Measurements from ENCODE around the gene LYRM9.

LYRM9 gene

DNA sequence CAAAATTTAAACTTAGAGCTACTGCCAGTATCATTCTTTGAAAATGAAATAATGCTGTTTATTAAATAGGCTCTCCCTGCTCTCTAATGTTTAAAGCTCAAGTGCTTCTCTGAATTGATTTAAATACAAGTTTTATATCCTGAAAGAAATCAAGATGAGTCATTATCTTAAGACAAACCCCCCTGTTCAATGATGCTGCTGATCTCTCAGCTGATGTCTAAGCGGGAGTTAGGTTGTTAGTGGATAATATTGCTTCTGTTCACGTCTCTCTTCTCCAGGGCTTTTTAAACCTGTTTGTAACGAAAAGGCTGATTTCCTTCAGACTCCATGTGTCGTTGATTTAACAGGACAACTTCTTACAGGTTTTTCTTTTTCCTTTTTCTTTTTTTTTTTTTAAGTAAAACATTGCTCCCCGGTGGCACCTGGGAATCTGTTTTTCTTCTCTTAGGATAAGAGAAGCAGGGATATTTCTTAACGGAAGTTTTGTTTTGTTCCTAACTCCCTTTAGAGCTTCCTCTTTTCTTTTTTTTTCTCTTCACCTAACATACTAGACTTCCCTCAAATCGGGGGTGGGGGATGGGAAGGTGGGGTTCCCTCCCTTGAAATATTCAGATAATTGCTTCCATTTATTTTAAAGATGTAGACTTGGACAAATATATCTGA, 807 bp upstream of the LYRM9 start:
- no peaks in the 10 kb centered on the region for H3K9me3 ChIP-seq (ENCODE audit: insufficient read depth, low read length)
- no peaks in the 10 kb centered on the region for H4K20me1 ChIP-seq (ENCODE audit: low read depth, low read length)
- H3F3A ChIP-seq (ENCODE audit: insufficient read depth): no peaks in the 10 kb centered on the region
- no peak overlapping the region for H3K4me3 ChIP-seq (ENCODE audit: insufficient read depth, low read length, poor library complexity, severe bottlenecking)
- peak overlapping the region; percentile 53 for H3K4me2 ChIP-seq (ENCODE audit: low read depth, low read length, poor library complexity, severe bottlenecking)
- no peaks in the 10 kb centered on the region for H3K79me2 ChIP-seq (ENCODE audit: insufficient read depth, low read length)
- no peak overlapping the region for H3K9ac ChIP-seq (ENCODE audit: low read length)
- TF ChIP-seq CTCF (IDR thresholded peaks at IDR 0.05; ENCODE audit: insufficient read depth, low read length, poor library complexity, severe bottlenecking) (no peak), EZH2phosphoT487 (conservative IDR thresholded peaks at IDR 0.05; ENCODE audit: low read length) (no peak)
- no peaks in the 10 kb centered on the region for H3K9me2 ChIP-seq (replicated peaks; ENCODE audit: insufficient read depth, low read length)
- H2AFZ ChIP-seq (ENCODE audit: low read depth, low read length, severe bottlenecking): peak overlapping the region; percentile 78
- H3K27me3 ChIP-seq (ENCODE audit: low read length): no peaks in the 10 kb centered on the region
- no peak overlapping the region for H3K27ac ChIP-seq (ENCODE audit: low read depth, low read length)
- H3K36me3 ChIP-seq (ENCODE audit: low read length): no peaks in the 10 kb centered on the region

- no peaks in the 10 kb centered on the region for H3K9me2 ChIP-seq (replicated peaks; ENCODE audit: insufficient read depth, low read length)
- H3K9me3 ChIP-seq (ENCODE audit: insufficient read depth, low read length): no peaks in the 10 kb centered on the region
- peak overlapping the region; percentile 50 for H3K9ac ChIP-seq (ENCODE audit: low read length)
- no peaks in the 10 kb centered on the region for H3F3A ChIP-seq (ENCODE audit: insufficient read depth)
- H3K27ac ChIP-seq (ENCODE audit: low read depth, low read length): no peak overlapping the region
- peak overlapping the region; percentile 63 for H3K4me2 ChIP-seq (ENCODE audit: low read depth, low read length, poor library complexity, severe bottlenecking)
- H3K4me3 ChIP-seq (ENCODE audit: insufficient read depth, low read length, poor library complexity, severe bottlenecking): peak overlapping the region; percentile 55
- peak overlapping the region; percentile 88 for H2AFZ ChIP-seq (ENCODE audit: low read depth, low read length, severe bottlenecking)
- no peaks in the 10 kb centered on the region for H3K27me3 ChIP-seq (ENCODE audit: low read length)
- TF ChIP-seq CTCF (IDR thresholded peaks at IDR 0.05; ENCODE audit: insufficient read depth, low read length, poor library complexity, severe bottlenecking) (no peak), EZH2phosphoT487 (conservative IDR thresholded peaks at IDR 0.05; ENCODE audit: low read length) (no peak)
- H4K20me1 ChIP-seq (ENCODE audit: low read depth, low read length): no peaks in the 10 kb centered on the region
- no peaks in the 10 kb centered on the region for H3K36me3 ChIP-seq (ENCODE audit: low read length)
- no peaks in the 10 kb centered on the region for H3K79me2 ChIP-seq (ENCODE audit: insufficient read depth, low read length)
Measured at GRCh38 chr17:27892542-27892865, 661 bp downstream of the LYRM9 start.

DNA sequence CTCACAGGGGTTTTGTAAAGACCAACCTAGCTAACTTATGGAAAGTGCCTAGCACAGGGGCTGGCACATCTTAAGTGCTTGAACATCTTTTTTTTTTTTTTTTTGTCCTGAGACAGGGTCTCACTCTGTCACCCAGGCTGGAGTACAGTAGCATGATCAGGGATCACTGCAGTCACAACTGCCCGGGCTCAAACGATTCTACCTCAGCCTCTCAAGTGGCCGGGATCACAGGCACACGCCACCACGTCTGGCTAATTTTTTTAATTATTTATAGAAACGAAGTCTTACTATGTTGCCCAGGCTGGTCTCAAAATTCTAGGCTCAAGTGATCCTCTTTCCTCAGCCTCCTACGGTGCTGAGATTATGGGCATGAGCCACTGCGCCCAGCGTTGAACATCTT, 1.3 kb downstream of the LYRM9 start:
- no peaks in the 10 kb centered on the region for H3K9me2 ChIP-seq (replicated peaks; ENCODE audit: insufficient read depth, low read length)
- no peak overlapping the region for H3K27ac ChIP-seq (ENCODE audit: low read depth, low read length)
- no peak overlapping the region for H3K4me3 ChIP-seq (ENCODE audit: insufficient read depth, low read length, poor library complexity, severe bottlenecking)
- no peak overlapping the region for H3K4me2 ChIP-seq (ENCODE audit: low read depth, low read length, poor library complexity, severe bottlenecking)
- H3K9me3 ChIP-seq (ENCODE audit: insufficient read depth, low read length): no peaks in the 10 kb centered on the region
- no peak overlapping the region for H2AFZ ChIP-seq (ENCODE audit: low read depth, low read length, severe bottlenecking)
- H3K27me3 ChIP-seq (ENCODE audit: low read length): no peaks in the 10 kb centered on the region
- no peaks in the 10 kb centered on the region for H3K36me3 ChIP-seq (ENCODE audit: low read length)
- H4K20me1 ChIP-seq (ENCODE audit: low read depth, low read length): no peaks in the 10 kb centered on the region
- no peaks in the 10 kb centered on the region for H3F3A ChIP-seq (ENCODE audit: insufficient read depth)
- H3K79me2 ChIP-seq (ENCODE audit: insufficient read depth, low read length): no peaks in the 10 kb centered on the region
- H3K9ac ChIP-seq (ENCODE audit: low read length): no peak overlapping the region
- TF ChIP-seq CTCF (IDR thresholded peaks at IDR 0.05; ENCODE audit: insufficient read depth, low read length, poor library complexity, severe bottlenecking): no peak
- no peak for TF ChIP-seq EZH2phosphoT487 (conservative IDR thresholded peaks at IDR 0.05; ENCODE audit: low read length)
